ENCODE data around the gene PWWP2B.
"Not testable (repeated sequence)": the region's sequence is repeated elsewhere in the genome, so short reads cannot be mapped to it uniquely, and the experiment has no call there.

Gene PWWP2B

GRCh38 chr10:132420981-132421846 is 24.2 kb downstream of the PWWP2B start:
- DNase-seq: no peak

GRCh38 chr10:132421847-132422751 is 25.1 kb downstream of the PWWP2B start:
- no peak for DNase-seq

GRCh38 chr10:132422903-132423825 is 26.2 kb downstream of the PWWP2B start:
- no peak for DNase-seq

GRCh38 chr10:132423966-132424861 is 27.2 kb downstream of the PWWP2B start:
- DNase-seq: no peak

GRCh38 chr10:132425029-132425756 is 28.2 kb downstream of the PWWP2B start:
- DNase-seq: no peak

GRCh38 chr10:132425757-132426155 is 28.8 kb downstream of the PWWP2B start:
- no peak for DNase-seq

GRCh38 chr10:132427006-132427771 is 30.2 kb downstream of the PWWP2B start:
- DNase-seq: no peak

GRCh38 chr10:132427939-132428367 is 31.0 kb downstream of the PWWP2B start:
- DNase-seq: no peak

- DNase-seq: no peak
Measured at GRCh38 chr10:132428486-132428995, 31.5 kb downstream of the PWWP2B start.

- no peak for DNase-seq
Measured at GRCh38 chr10:132429281-132430230, 32.6 kb downstream of the PWWP2B start.

- no peak for DNase-seq
Measured at GRCh38 chr10:132430231-132430743, 33.3 kb downstream of the PWWP2B start.

- no peak for DNase-seq
Measured at GRCh38 chr10:132430861-132431271, 33.9 kb downstream of the PWWP2B start.

GRCh38 chr10:132431537-132432175 is 34.7 kb downstream of the PWWP2B start:
- no peak for DNase-seq

- DNase-seq: no peak
Measured at GRCh38 chr10:132432176-132432540, 35.2 kb downstream of the PWWP2B start.

- DNase-seq: no peak
Measured at GRCh38 chr10:132433671-132434340, 36.8 kb downstream of the PWWP2B start.

GRCh38 chr10:132434405-132435005 is 37.5 kb downstream of the PWWP2B start:
- DNase-seq: no peak

GRCh38 chr10:132435320-132435719 is 38.3 kb downstream of the PWWP2B start:
- DNase-seq: not testable (repeated sequence)
